ENCODE data around the gene GRHL1. TPM values are rescaled to one million over a fixed set of nuclear protein-coding genes. Genes with fewer than 3 reads are reported as not detected.
A peak's percentile ranks its signal among the peaks of the same experiment; 100 is the strongest.

GRHL1 gene
- total and polyA plus RNA-seq, 2 donors (not counting 3 experiments of a cell fraction or from before 2014, with no cell fraction given): 0.37 to 1.1 TPM

DNA sequence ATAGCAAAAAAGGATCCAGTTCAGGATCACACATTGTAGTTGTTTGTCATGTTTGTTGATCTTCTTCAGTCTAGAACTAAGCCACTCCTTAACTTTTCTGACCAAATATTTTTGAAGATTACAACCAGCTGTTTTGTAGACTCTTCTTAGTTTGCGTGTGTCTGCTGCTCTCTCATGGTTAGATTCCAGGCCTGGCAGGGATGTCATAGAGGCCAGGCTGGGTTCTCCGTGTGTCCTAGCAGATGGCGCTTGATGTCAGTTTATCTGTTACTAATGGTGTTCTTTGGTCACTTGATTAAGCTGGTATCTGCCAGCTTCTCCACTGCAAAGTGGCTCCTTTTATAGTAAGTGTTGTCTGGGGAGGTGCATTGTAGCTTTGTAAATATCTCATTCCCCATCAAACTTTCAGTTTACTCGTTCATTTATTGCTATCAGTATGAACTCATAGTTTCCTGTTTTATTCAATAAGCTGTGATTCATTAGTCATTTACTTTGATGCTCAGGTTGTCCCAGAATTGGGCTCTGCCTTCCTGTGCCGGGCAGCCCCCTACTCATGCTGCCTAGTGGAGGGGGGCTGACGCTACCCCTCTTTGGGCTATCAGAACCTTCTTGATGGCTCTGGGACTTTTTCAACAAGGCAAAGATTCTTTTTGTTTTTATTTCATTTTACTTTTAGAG lies 42.1 kb downstream of the GRHL1 start:
- dilution Hi-C loops (cut with MboI; ENCODE audit: extremely low pct_ligation_motif_present, low sequenced_read_pairs): no loop called here
- peak; percentile 65 for DNase-seq (ENCODE audit: low read depth, low spot score)
- ChIA-PET CTCF (interaction anchor here (0.7 to 2.5 kb wide), 5 partner anchors 9 to 180 kb away, joined by 3 to 50 read pairs (median 7); no protein-coding TSS in a partner anchor), POLR2A (interaction anchor here (1.3 kb wide), 1 partner anchor 9 kb away, joined by 3 read pairs; no protein-coding TSS in a partner anchor)
- Histone ChIP-seq H3K4me1 (ENCODE audit: control insufficient read depth, extremely low read depth, insufficient read depth, low read length) (peaks cover 46% of the 10 kb centered on the region), H3K27ac (ENCODE audit: insufficient read depth, low read depth, low read length) (peak overlapping the region; percentile 72), H3K9me1 (replicated peaks; ENCODE audit: control insufficient read depth, extremely low read depth, insufficient read depth, low read length) (no peaks in the 10 kb centered on the region), H3K27me3 (ENCODE audit: control insufficient read depth in 2 of 2, insufficient read depth in 2 of 2, low read length in 2 of 2) (no peaks in the 10 kb centered on the region), H4K20me1 (replicated peaks; ENCODE audit: control insufficient read depth, extremely low read depth, insufficient read depth, low read length) (no peaks in the 10 kb centered on the region), H3K4me2 (ENCODE audit: insufficient read depth, low read length) (peak overlapping the region; percentile 74), H3K4me3 (replicated peaks in 1 of 3; ENCODE audit: insufficient read depth in 1 of 3, low read depth in 1 of 3, low read length in 3 of 3) (peak overlapping the region in 1 of 3 experiments; percentile 41), H2AFZ (ENCODE audit: low read depth, low read length) (peak overlapping the region; percentile 17), H3K9ac (replicated peaks; ENCODE audit: extremely low read depth, insufficient read depth, low read length) (peak overlapping the region; percentile 28), H3K79me2 (ENCODE audit: control insufficient read depth, insufficient read depth, low read length) (no peaks in the 10 kb centered on the region), H3K9me3 (replicated peaks; ENCODE audit: control insufficient read depth, insufficient read depth, low read length) (no peaks in the 10 kb centered on the region), H3K36me3 (ENCODE audit: control insufficient read depth in 2 of 2, extremely low read depth in 1 of 2, insufficient read depth in 2 of 2, low read length in 2 of 2) (no peaks in the 10 kb centered on the region)
- TF ChIP-seq JUN (IDR thresholded peaks at IDR 0.05; ENCODE audit: borderline replicate concordance, insufficient read depth, insufficient read length, low read depth) (peak; percentile 59), FOS (IDR thresholded peaks at IDR 0.05; ENCODE audit: borderline replicate concordance, insufficient read depth, low read length) (peak; percentile 74), GATA2 (IDR thresholded peaks at IDR 0.05; ENCODE audit: insufficient read depth, insufficient read length, low read depth, low read length) (peak; percentile 91)
- TF ChIP-seq, protein P1, sequence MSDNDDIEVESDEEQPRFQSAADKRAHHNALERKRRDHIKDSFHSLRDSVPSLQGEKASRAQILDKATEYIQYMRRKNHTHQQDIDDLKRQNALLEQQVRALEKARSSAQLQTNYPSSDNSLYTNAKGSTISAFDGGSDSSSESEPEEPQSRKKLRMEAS (IDR thresholded peaks at IDR 0.05; ENCODE audit: insufficient read depth, insufficient read length): no peak
- peak; percentile 74 for FAIRE-seq
- TSS peak; percentile 69 for BruUV-seq (replicated peaks)
- intact Hi-C loops (cut with micrococcal nuclease): loop anchor here (2.0 to 5.0 kb wide), 3 partner anchors 43 to 181 kb away; partner anchors contain the start of gene TAF1B

DNA sequence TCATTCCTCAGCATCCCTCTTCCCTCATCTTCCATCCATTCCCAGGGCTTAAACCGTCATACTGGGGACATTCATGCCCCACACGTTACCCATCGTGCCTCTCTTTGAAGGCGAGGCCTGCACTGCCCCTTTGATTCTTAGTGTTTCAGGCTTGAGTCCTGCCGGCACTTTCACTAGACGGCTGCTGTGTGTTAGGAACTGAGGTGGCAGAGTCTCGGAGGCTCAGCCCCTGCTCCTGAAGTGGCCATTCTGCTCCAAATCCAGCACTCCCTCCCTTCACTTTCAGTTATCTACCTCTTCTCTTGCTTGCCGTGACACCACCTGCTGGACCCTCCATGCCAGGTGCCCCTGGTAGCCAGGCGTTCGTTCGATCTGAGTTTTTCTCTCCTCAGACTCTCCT lies 43.0 kb downstream of the GRHL1 start:
- dilution Hi-C loops (cut with MboI; ENCODE audit: extremely low pct_ligation_motif_present, low sequenced_read_pairs): no loop called here
- DNase-seq (ENCODE audit: low read depth, low spot score): no peak
- H3K36me3 ChIP-seq (ENCODE audit: control insufficient read depth in 2 of 2, extremely low read depth in 1 of 2, insufficient read depth in 2 of 2, low read length in 2 of 2): no peaks in the 10 kb centered on the region
- TF ChIP-seq GATA2 (IDR thresholded peaks at IDR 0.05; ENCODE audit: insufficient read depth, insufficient read length, low read depth, low read length): no peak
- no peak for TF ChIP-seq POLR2AphosphoS5 (IDR thresholded peaks at IDR 0.05; ENCODE audit: insufficient read depth, low read depth, low read length)
- TF ChIP-seq, protein P2, sequence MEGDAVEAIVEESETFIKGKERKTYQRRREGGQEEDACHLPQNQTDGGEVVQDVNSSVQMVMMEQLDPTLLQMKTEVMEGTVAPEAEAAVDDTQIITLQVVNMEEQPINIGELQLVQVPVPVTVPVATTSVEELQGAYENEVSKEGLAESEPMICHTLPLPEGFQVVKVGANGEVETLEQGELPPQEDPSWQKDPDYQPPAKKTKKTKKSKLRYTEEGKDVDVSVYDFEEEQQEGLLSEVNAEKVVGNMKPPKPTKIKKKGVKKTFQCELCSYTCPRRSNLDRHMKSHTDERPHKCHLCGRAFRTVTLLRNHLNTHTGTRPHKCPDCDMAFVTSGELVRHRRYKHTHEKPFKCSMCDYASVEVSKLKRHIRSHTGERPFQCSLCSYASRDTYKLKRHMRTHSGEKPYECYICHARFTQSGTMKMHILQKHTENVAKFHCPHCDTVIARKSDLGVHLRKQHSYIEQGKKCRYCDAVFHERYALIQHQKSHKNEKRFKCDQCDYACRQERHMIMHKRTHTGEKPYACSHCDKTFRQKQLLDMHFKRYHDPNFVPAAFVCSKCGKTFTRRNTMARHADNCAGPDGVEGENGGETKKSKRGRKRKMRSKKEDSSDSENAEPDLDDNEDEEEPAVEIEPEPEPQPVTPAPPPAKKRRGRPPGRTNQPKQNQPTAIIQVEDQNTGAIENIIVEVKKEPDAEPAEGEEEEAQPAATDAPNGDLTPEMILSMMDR (IDR thresholded peaks at IDR 0.05; ENCODE audit: extremely low read depth in 1 of 2, insufficient read depth in 1 of 2, low read depth in 1 of 2, low read length in 2 of 2): no peak
- TF ChIP-seq, protein P1 (IDR thresholded peaks at IDR 0.05; ENCODE audit: insufficient read depth, insufficient read length): no peak
- TF ChIP-seq EZH2 (IDR thresholded peaks at IDR 0.05; ENCODE audit: borderline replicate concordance, low read depth, low read length, severe bottlenecking): no peak
- no peak for TF ChIP-seq POLR2A (IDR thresholded peaks at IDR 0.05; ENCODE audit: low read depth, low read length)
- no peak for TF ChIP-seq MYC (IDR thresholded peaks at IDR 0.05; ENCODE audit: low read depth, low read length)
- TF ChIP-seq JUN (IDR thresholded peaks at IDR 0.05; ENCODE audit: borderline replicate concordance, insufficient read depth, insufficient read length, low read depth): no peak
- no peak for TF ChIP-seq FOS (IDR thresholded peaks at IDR 0.05; ENCODE audit: borderline replicate concordance, insufficient read depth, low read length)
- CTCF ChIA-PET: interaction anchor here (2.2 to 4.2 kb wide), 2 partner anchors 10 to 181 kb away, joined by 5 to 35 read pairs; no protein-coding TSS in a partner anchor
- BruUV-seq (replicated peaks): no TSS peak
- H4K20me1 ChIP-seq (replicated peaks; ENCODE audit: control insufficient read depth, extremely low read depth, insufficient read depth, low read length): no peaks in the 10 kb centered on the region
- no peak overlapping the region for H2AFZ ChIP-seq (ENCODE audit: low read depth, low read length)
- H3K27me3 ChIP-seq (ENCODE audit: control insufficient read depth in 2 of 2, insufficient read depth in 2 of 2, low read length in 2 of 2): no peaks in the 10 kb centered on the region
- H3K9me3 ChIP-seq (replicated peaks; ENCODE audit: control insufficient read depth, insufficient read depth, low read length): no peaks in the 10 kb centered on the region
- no peak overlapping the region for H3K4me2 ChIP-seq (ENCODE audit: insufficient read depth, low read length)
- H3K9ac ChIP-seq (replicated peaks; ENCODE audit: extremely low read depth, insufficient read depth, low read length): no peak overlapping the region
- no peak overlapping the region for H3K4me3 ChIP-seq (replicated peaks in 1 of 3; ENCODE audit: insufficient read depth in 1 of 3, low read depth in 1 of 3, low read length in 3 of 3)
- peaks cover 46% of the 10 kb centered on the region for H3K4me1 ChIP-seq (ENCODE audit: control insufficient read depth, extremely low read depth, insufficient read depth, low read length)
- H3K27ac ChIP-seq (ENCODE audit: insufficient read depth, low read depth, low read length): no peak overlapping the region
- FAIRE-seq: no peak
- no peaks in the 10 kb centered on the region for H3K79me2 ChIP-seq (ENCODE audit: control insufficient read depth, insufficient read depth, low read length)
- intact Hi-C loops (cut with micrococcal nuclease): loop anchor here (5.0 kb wide), 2 partner anchors 152 to 182 kb away; partner anchors contain the start of gene TAF1B
- POLR2A ChIA-PET: no interaction called here
- H3K9me1 ChIP-seq (replicated peaks; ENCODE audit: control insufficient read depth, extremely low read depth, insufficient read depth, low read length): no peaks in the 10 kb centered on the region

All from endothelial cell of umbilical vein (primary cell).